ENCODE results near the gene ARHGEF11. TPM values are rescaled to one million over a fixed set of nuclear protein-coding genes. Genes with fewer than 3 reads are reported as not detected.
A peak's percentile ranks its signal among the peaks of the same experiment; 100 is the strongest.

The ARHGEF11 gene
- total RNA-seq, 1 experiment from 2014 or later = 41.1 TPM

DNA sequence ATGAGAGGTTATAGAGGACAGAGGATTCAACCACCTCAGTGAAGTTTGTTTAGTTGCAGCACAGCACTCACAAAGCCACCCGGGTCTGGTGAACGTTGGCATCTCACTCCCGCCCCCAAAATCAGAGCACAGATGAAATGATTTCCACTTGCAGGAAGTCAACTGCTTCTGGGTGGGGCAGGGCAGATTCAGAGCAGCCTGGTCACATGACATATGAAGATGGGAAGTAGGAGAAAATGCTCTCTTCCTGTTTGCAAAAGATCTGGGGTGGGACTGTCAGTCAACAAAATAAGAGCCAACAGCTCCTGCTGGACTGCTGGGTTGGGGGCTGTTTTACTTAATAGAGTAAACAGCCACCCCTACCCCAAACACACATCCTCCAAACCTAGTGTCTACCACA is 81.9 kb downstream of the ARHGEF11 start:
- Histone ChIP-seq H2BK120ac (ENCODE audit: low read depth, low read length, poor library complexity, severe bottlenecking) (no peak overlapping the region), H3K18ac (ENCODE audit: insufficient read length, low read depth, low read length) (no peak overlapping the region), H2AFZ (ENCODE audit: low read length) (no peak overlapping the region), H2BK20ac (ENCODE audit: low read depth, low read length, poor library complexity, severe bottlenecking) (no peak overlapping the region), H3K9me3 (ENCODE audit: control insufficient read depth, low read depth, low read length) (no peaks in the 10 kb centered on the region), H3K27ac (ENCODE audit: insufficient read length, low read depth, low read length) (no peak overlapping the region), H3K14ac (ENCODE audit: insufficient read depth, low read length) (no peak overlapping the region), H3K27me3 (ENCODE audit: insufficient read depth, low read length) (no peaks in the 10 kb centered on the region), H3K23ac (ENCODE audit: insufficient read length, low read depth, low read length) (no peak overlapping the region), H3K9ac (ENCODE audit: extremely low read depth, insufficient read length, low read length) (no peak overlapping the region), H3K23me2 (ENCODE audit: insufficient read length, low read depth, low read length, poor library complexity, severe bottlenecking) (no peaks in the 10 kb centered on the region), H2BK12ac (ENCODE audit: insufficient read length, low read depth, low read length) (no peak overlapping the region), H2BK15ac (ENCODE audit: low read depth, low read length) (no peak overlapping the region), H3T11ph (ENCODE audit: low read length) (no peak overlapping the region), H2AK5ac (ENCODE audit: insufficient read length, low read length) (no peak overlapping the region), H3K56ac (ENCODE audit: insufficient read length, low read depth, low read length) (no peak overlapping the region), H3K4me1 (ENCODE audit: insufficient read depth, low read length) (no peaks in the 10 kb centered on the region), H4K5ac (ENCODE audit: insufficient read length, low read depth, low read length) (no peak overlapping the region), H3K4me2 (ENCODE audit: insufficient read depth, insufficient read length, low read length) (no peak overlapping the region), H3K79me2 (ENCODE audit: insufficient read depth, low read length) (no peaks in the 10 kb centered on the region), H2BK5ac (ENCODE audit: insufficient read length, low read length) (no peak overlapping the region), H4K8ac (replicated peaks; ENCODE audit: insufficient read length, low read depth, low read length) (no peak overlapping the region), H4K91ac (ENCODE audit: insufficient read length, low read depth, low read length) (no peak overlapping the region), H3K4ac (ENCODE audit: low read depth, low read length) (no peak overlapping the region), H3K79me1 (ENCODE audit: insufficient read depth, low read depth, low read length, poor library complexity, severe bottlenecking) (no peaks in the 10 kb centered on the region), H4K20me1 (ENCODE audit: control insufficient read depth, insufficient read depth, insufficient read length) (no peaks in the 10 kb centered on the region)
- Mint-ChIP-seq H3K4me1 (no peaks in the 10 kb centered on the region), H3K27me3 (ENCODE audit: low read depth) (no peaks in the 10 kb centered on the region), H3K27ac (peak overlapping the region in 1 of 3 experiments; percentile 62; a peak in 1 of 7 replicates), H3K9me3 (no peaks in the 10 kb centered on the region), H3K4me3 (no peak overlapping the region), H3K36me3 (ENCODE audit: insufficient read depth in 1 of 3, low read depth in 3 of 3) (peaks cover 15 to 85% (median 65%) of the 10 kb centered on the region in 3 experiments; a peak in 6 of 7 replicates)
- TF ChIP-seq, protein P1, sequence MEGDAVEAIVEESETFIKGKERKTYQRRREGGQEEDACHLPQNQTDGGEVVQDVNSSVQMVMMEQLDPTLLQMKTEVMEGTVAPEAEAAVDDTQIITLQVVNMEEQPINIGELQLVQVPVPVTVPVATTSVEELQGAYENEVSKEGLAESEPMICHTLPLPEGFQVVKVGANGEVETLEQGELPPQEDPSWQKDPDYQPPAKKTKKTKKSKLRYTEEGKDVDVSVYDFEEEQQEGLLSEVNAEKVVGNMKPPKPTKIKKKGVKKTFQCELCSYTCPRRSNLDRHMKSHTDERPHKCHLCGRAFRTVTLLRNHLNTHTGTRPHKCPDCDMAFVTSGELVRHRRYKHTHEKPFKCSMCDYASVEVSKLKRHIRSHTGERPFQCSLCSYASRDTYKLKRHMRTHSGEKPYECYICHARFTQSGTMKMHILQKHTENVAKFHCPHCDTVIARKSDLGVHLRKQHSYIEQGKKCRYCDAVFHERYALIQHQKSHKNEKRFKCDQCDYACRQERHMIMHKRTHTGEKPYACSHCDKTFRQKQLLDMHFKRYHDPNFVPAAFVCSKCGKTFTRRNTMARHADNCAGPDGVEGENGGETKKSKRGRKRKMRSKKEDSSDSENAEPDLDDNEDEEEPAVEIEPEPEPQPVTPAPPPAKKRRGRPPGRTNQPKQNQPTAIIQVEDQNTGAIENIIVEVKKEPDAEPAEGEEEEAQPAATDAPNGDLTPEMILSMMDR (conservative IDR thresholded peaks at IDR 0.05) = no peak
- DNase-seq = no peak
- no CpG with 5 or more reads among the region's 3 CpGs for WGBS (ENCODE audit: extremely low coverage, insufficient read length, low lambda C conversion rate)

All from H9 (cell line).